Measurements from ENCODE around the gene CATSPER4. TPM values are rescaled to one million over a fixed set of nuclear protein-coding genes. Genes with fewer than 3 reads are reported as not detected.

Gene CATSPER4
- total and polyA plus RNA-seq, 2 of the 13 experiments (the other 11 are each of a cell fraction or from before 2014, with no cell fraction given) = not detected

- TF ChIP-seq ZNF577 (CRISPR knock-in tag; IDR thresholded peaks at IDR 0.05; ENCODE audit: borderline replicate concordance, low read depth) (no peak), RBFOX2 (IDR thresholded peaks at IDR 0.05; ENCODE audit: low read depth, low read length) (peak; percentile 90), RNF2 (conservative IDR thresholded peaks at IDR 0.05; ENCODE audit: low read depth) (peak; percentile 64; the same call in 1 of the 2 replicates), ZNF704 (CRISPR knock-in tag; IDR thresholded peaks at IDR 0.05; ENCODE audit: borderline replicate concordance) (peak; percentile 60; the same call in 1 of the 2 replicates), STAT6 (CRISPR knock-in tag; IDR thresholded peaks at IDR 0.05; ENCODE audit: borderline replicate concordance) (peak; percentile 18; the same call in 1 of the 2 replicates), KAT2B (IDR thresholded peaks at IDR 0.05; ENCODE audit: borderline replicate concordance, low read depth, low read length) (no peak), ZNF839 (CRISPR knock-in tag; IDR thresholded peaks at IDR 0.05; ENCODE audit: borderline replicate concordance) (peak; percentile 75; the same call in 1 of the 2 replicates), MAFG (CRISPR knock-in tag; IDR thresholded peaks at IDR 0.05) (no peak), FOSL1 (CRISPR knock-in tag; IDR thresholded peaks at IDR 0.05; ENCODE audit: borderline replicate concordance) (no peak), ZNF143 (CRISPR knock-in tag; IDR thresholded peaks at IDR 0.05) (no peak), ZNF775 (CRISPR knock-in tag; IDR thresholded peaks at IDR 0.05; ENCODE audit: borderline replicate concordance) (no peak), SRSF4 (IDR thresholded peaks at IDR 0.05; ENCODE audit: low read depth, low read length, poor library complexity, severe bottlenecking) (no peak), ZBTB4 (CRISPR knock-in tag; IDR thresholded peaks at IDR 0.05; ENCODE audit: borderline replicate concordance) (peak; percentile 52), HDAC2 (CRISPR knock-in tag; IDR thresholded peaks at IDR 0.05) (peak; percentile 62; the same call in 1 of the 2 replicates), HIC2 (CRISPR knock-in tag; IDR thresholded peaks at IDR 0.05; ENCODE audit: low read depth) (no peak), ISL2 (CRISPR knock-in tag; IDR thresholded peaks at IDR 0.05) (peak; percentile 10; the same call in 1 of the 2 replicates), DDIT3 (CRISPR knock-in tag; IDR thresholded peaks at IDR 0.05) (no peak), ELF4 (CRISPR knock-in tag; IDR thresholded peaks at IDR 0.05; ENCODE audit: borderline replicate concordance) (0 out of 2 replicates have a peak, but pooled peaks have one; percentile 37), ZNF749 (CRISPR knock-in tag; IDR thresholded peaks at IDR 0.05; ENCODE audit: borderline replicate concordance) (peak; percentile 78; the same call in 1 of the 2 replicates)
These were observed 43.7 kb downstream of the CATSPER4 start, which contains the start of gene CEP85 (continued) for GRCh38 chr1:26233903-26234643.
